Measurements from ENCODE around the gene THTPA. TPM values are rescaled to one million over a fixed set of nuclear protein-coding genes. Genes with fewer than 3 reads are reported as not detected.

The THTPA gene
- total RNA-seq = 7.2 and 7.4 TPM in 2 replicates

GRCh38 chr14:23555882-23556699, at the start of gene THTPA:
Gene THTPA (plus strand): TSS chr14:23556271. CDS start chr14:23556758, 487 bp downstream.

GRCh38 chr14:23551266-23552028, 4.6 kb upstream of the THTPA start, which contains the start of gene ZFHX2:
Gene ZFHX2 (minus strand): TSS chr14:23551765. CDS start chr14:23535325, 16,440 bp downstream.

DNA sequence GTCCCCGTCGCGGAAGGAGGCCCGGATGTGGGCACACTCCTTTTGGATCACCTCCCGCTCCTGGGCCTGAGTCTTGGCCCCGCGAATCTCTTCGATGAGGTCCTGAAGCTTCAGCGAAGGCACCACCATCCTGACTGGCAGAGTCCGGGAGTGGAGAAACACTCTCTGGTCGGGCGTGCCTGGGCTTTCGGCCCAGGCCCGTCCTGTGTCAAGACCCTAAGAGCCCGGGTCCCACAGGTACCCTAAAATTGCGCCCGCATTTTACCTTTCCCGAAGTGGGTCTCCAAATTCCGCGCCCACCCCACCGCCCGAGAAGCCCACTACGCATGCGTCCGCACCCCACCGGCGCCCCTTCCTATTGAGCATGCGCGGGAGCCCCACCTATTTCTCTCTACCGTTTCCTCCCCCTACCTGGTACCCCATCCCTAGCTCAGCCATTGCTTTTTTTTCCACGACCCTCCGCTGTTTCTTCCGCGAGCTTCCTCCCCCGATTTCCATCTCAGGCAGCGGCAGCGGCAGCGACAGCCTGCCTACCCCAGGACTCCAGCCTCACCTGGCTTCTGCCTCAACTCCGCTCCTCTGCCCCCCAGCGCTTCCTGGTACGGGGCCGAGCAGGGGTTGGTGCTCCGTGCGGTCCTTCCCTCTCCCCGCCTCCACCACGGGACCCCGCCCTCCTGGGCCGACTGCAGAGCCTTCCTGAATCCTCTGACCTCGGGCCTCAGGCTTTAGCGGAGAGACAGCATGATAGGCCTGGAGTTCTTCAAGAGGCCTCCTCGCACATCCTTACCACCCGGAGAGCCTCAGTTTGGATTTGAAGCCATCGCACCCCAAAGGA, 11.3 kb downstream of the THTPA start, which contains the start of gene AP1G2:
Gene AP1G2, minus strand, starts transcription at position 606 of the 835 bp plus-strand sequence. Its CDS starts 477 bp downstream, at position 129.

DNA sequence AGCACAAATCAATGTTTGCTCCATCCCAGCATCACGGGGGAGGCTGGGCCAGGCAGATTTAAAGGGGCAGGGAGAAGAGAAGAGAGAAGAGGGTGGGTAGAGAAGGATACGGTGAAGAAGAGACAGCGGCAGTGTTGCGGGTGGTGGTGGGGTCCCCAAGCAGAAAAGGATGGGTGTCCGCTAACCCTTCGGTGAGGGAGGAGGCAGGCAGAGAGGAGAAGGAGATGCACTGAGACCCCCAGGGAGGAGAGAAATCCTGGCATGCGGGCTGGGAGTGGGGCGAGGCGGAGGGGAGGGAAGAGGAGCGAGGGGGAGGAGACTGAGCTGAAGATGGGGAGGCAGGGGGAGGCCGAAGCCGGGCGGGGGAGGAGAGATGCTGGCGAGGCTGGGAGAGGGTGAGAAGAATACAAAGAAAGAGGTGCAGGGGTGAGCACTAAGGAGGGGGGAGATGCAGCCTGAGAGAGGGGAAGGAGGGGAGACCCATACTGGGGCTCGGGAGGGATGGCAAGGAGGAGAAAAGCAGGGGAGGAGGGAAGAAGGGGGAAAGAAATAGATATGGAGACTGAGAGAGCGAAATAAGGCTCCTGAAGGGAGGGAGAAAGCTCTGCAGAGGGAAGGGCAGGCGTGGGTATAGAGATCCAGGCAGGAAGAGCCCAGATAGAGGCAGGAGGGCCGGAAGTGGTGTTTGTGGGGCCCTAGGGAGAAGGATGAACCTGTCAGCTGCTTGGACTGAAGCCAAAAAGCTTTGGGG, 22.7 kb downstream of the THTPA start, which contains the start of gene JPH4:
Gene JPH4, minus strand, starts transcription at position 231 of the 751 bp plus-strand sequence. CDS start 1,337 bp downstream, outside the sequence.

Other genes starting within 250 kb of the THTPA start
- 15.3 and 22.5 TPM in 2 replicates for gene BCL2L2, start 249.4 kb upstream of the THTPA start, total RNA-seq
- 81.5 and 81.7 TPM in 2 replicates for gene PABPN1, start 234.8 kb upstream of the THTPA start, total RNA-seq
- 0.11 and 0.17 TPM in 2 replicates for gene SLC22A17, start 203.4 kb upstream of the THTPA start, total RNA-seq
- not detected in 2 replicates for gene EFS, start 191.1 kb upstream of the THTPA start, total RNA-seq
- gene IL25, start 183.5 kb upstream of the THTPA start, total RNA-seq = not detected in 2 replicates
- not detected in 2 replicates for gene CMTM5, start 179.2 kb upstream of the THTPA start, total RNA-seq
- gene MYH6, start 148.0 kb upstream of the THTPA start, total RNA-seq = not detected in 2 replicates
- not detected in 2 replicates for gene MYH7, start 120.6 kb upstream of the THTPA start, total RNA-seq
- gene NGDN, start 86.6 kb upstream of the THTPA start, total RNA-seq = 43.6 and 49.0 TPM in 2 replicates
- 0.09 and 0.11 TPM in 2 replicates for gene ZFHX2, start 4.5 kb upstream of the THTPA start, total RNA-seq
- gene AP1G2, start 11.5 kb downstream of the THTPA start, total RNA-seq = 24.2 and 30.0 TPM in 2 replicates
- under 0.01 TPM in 1 of 2 replicates, not detected in the other for gene JPH4, start 22.5 kb downstream of the THTPA start, total RNA-seq
- gene DHRS2, start 80.1 kb downstream of the THTPA start, total RNA-seq = 2.9 and 4.1 TPM in 2 replicates